Mucosa of descending colon (tissue), 3 donors: ENCODE measurements around the gene TBKBP1. TPM values are rescaled to one million over a fixed set of nuclear protein-coding genes. Genes with fewer than 3 reads are reported as not detected.
A peak's percentile ranks its signal among the peaks of the same experiment; 100 is the strongest.

Source experiments
- ATAC-seq: fragments of 200-7000 bp; cut with Tn5 transposase; one replicate; pipeline ENCODE4 v1.9.1; 2020; ENCODE audit warnings: mild to moderate bottlenecking, moderate library complexity
- DNase-seq, 3 donors: peaks; one replicate each; pipeline ENCODE4 v3.0.0-alpha.2; 2020
- H3K36me3 ChIP-seq: fragments of 200-600 bp; one replicate; pipeline ENCODE4 v1.8.0; 2021; ENCODE audit warnings: low read depth, mild to moderate bottlenecking
- H3K4me1 ChIP-seq: fragments of 200-600 bp; one replicate; pipeline ENCODE4 v1.8.0; 2021; ENCODE audit warnings: low read depth, mild to moderate bottlenecking
- H3K4me3 ChIP-seq: fragments of 200-600 bp; one replicate; pipeline ENCODE4 v1.8.0; 2021; ENCODE audit warnings: mild to moderate bottlenecking
- H3K9me3 ChIP-seq: fragments of 200-600 bp; one replicate; pipeline ENCODE4 v1.8.0; 2021; ENCODE audit warnings: mild to moderate bottlenecking
- CTCF ChIP-seq: fragments of 200-600 bp; IDR thresholded peaks from one replicate; pipeline ENCODE4 v1.8.0; 2022; ENCODE audit warnings: antibody characterized with exemption, mild to moderate bottlenecking
- intact Hi-C, 2 donors: fragments of 100-400 bp; cut with DNase I in 1 of 2; cut with micrococcal nuclease in 1 of 2; formaldehyde crosslinking; loops; one replicate each; pipeline versions ENCODE4 v1.11.0 to v1.11.1; 2022; cut with DNase I, micrococcal nuclease
- total RNA-seq, 3 donors: library from RNA; stranded (reverse); fragmentation: NEBNext Ultra II Directional in 2 of 3; extraction: Animal tissue kit (Norgen Biotek cat#: 25700) in 2 of 3; gene quantifications; one replicate each; pipeline versions ENCODE4 v1.2.1 to v1.2.4, GENCODE V29; 2021 to 2023
- donor health status: DM: no; HTN: no; CAD: no; lungs with moderate emphysema.
- donor health status: DM: no; HTN: no; CAD: no.
- donor health status: DM: no; HTN: yes; CAD: no.

Gene TBKBP1
- total RNA-seq, 3 donors from 2014 or later, result 2.3 to 20.3 (median 3.2) TPM

DNA sequence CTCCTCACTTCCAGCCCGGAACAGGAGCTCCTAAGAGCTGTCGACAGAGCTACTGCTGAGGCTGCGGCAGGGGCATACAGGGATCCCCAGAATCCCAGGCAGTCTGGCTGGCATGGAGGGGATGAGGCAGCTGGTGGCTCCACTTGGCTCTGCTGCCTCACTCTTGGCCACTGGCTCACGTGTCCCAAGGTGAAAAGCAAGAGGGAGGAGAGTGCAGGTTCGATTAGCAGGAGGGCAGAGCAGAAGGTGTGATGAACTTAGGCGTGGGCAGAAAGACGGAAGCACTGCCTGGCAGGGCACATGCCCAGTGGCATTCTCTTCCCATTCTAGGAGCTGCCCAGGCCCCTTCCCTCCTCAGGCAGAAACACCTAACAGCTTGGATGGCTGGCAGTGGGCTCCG, 27.8 kb downstream of the TBKBP1 start:
- TF ChIP-seq CTCF, result no peak
- H3K4me3 ChIP-seq, result no peak overlapping the region
- no peaks in the 10 kb centered on the region for H3K36me3 ChIP-seq
- DNase-seq, result no peak
- no peaks in the 10 kb centered on the region for H3K9me3 ChIP-seq
- intact Hi-C loops, result no loop called here
- no peaks in the 10 kb centered on the region for H3K4me1 ChIP-seq
- ATAC-seq, result no peak

DNA sequence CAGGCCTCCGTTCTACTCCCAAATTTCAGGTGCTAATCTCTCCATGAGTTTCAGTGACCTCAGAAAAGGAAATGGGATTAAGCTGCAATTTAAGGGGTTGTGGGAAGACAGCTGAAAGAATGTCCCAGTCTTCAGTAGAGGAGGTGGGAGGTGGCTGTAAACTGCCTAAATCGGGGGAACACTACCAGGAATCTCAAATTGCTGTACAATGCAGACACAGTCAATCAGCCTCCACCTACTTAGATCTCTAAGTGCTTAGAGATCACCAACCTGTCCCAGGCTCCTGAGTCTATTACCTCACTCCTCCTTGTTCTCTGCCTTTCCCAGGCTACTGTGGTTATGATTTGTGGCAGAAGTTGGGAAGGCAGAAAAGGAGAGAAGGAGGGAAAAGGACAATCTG, 30.7 kb downstream of the TBKBP1 start:
- no peak overlapping the region for H3K4me3 ChIP-seq
- ATAC-seq (no peak), DNase-seq (no peak)
- H3K4me1 ChIP-seq, result no peaks in the 10 kb centered on the region
- no peak for TF ChIP-seq CTCF
- no peaks in the 10 kb centered on the region for H3K9me3 ChIP-seq
- H3K36me3 ChIP-seq, result no peaks in the 10 kb centered on the region
- intact Hi-C loops, result no loop called here

- DNase-seq, result peak in 1 of 3 donors; percentile 29
- no peak overlapping the region for H3K4me3 ChIP-seq
- H3K4me1 ChIP-seq, result no peaks in the 10 kb centered on the region
- no peak for ATAC-seq
- H3K9me3 ChIP-seq, result no peaks in the 10 kb centered on the region
- intact Hi-C loops, result no loop called here
- no peak for TF ChIP-seq CTCF
- H3K36me3 ChIP-seq, result no peaks in the 10 kb centered on the region
Measured at GRCh38 chr17:47725446-47726111, 31.6 kb downstream of the TBKBP1 start.

DNA sequence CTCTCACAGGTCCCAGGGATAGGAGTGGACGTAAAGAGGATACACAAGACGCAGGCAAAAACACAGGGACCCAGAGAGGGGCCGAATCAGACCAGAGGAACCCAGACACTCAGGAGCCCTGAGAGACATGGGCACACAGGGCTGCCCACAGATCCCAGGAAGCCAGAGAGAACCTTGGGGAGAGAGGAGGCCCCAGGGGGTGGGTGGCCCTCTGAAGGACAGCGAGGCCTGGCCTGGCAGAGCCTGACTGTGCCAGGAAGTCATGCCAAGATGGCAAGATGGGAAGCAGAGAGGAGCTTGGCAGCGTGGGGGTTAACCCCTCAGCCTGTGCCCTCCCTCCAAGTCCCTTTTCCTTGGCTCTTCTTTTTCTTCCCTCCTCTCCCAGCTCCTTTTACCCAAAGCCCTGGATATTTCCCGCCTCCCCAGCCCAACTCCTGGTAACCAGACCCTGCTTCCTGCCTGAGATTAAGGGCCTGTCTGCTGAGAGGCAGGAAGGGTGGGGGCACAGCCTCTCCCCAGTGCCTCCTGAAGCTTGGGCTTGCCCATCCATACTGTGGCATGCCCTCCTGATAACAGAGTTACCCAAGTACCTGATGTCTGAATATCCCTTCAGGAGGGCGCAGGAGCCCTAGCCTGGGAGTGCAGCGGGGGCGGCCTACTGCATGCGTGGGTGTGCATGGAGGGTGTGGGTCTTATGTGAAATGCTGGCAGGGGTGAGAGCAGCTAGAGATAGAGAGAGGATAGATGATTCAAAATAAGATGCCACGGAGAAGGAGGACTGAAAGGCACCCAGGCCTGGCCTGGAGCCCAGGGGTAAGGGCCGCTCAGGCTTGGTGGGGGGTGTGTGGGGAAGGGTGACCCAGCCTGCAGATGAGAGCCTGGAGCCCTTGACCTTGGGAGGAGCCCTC, 33.1 kb downstream of the TBKBP1 start:
- Histone ChIP-seq H3K4me3 (no peak overlapping the region), H3K4me1 (no peaks in the 10 kb centered on the region), H3K36me3 (no peaks in the 10 kb centered on the region), H3K9me3 (no peaks in the 10 kb centered on the region)
- ATAC-seq, result no peak
- TF ChIP-seq CTCF, result no peak
- intact Hi-C loops, result no loop called here
- DNase-seq, result peak in 2 of 3 donors; percentile 5 to 17

GRCh38 chr17:47727704-47728036, 33.7 kb downstream of the TBKBP1 start:
- no peaks in the 10 kb centered on the region for H3K9me3 ChIP-seq
- H3K4me1 ChIP-seq, result no peaks in the 10 kb centered on the region
- DNase-seq, result peak in 1 of 3 donors; percentile 39
- no peaks in the 10 kb centered on the region for H3K36me3 ChIP-seq
- intact Hi-C loops, result no loop called here
- TF ChIP-seq CTCF, result no peak
- ATAC-seq, result no peak
- no peak overlapping the region for H3K4me3 ChIP-seq
